Measurements from ENCODE around the gene POLE4.

The POLE4 gene

GRCh38 chr2:75002007-75002406 lies 43.6 kb downstream of the POLE4 start:
- DNase-seq: no peak

- DNase-seq: no peak
Observed at GRCh38 chr2:75003276-75003675, 44.8 kb downstream of the POLE4 start.

GRCh38 chr2:75003773-75004172 lies 45.3 kb downstream of the POLE4 start:
- DNase-seq: no peak

GRCh38 chr2:75006041-75006440 lies 47.6 kb downstream of the POLE4 start:
- no peak for DNase-seq

- no peak for DNase-seq
Observed at GRCh38 chr2:75007061-75007460, 48.6 kb downstream of the POLE4 start.

- no peak for DNase-seq
Observed at GRCh38 chr2:75007819-75008218, 49.4 kb downstream of the POLE4 start.

- DNase-seq: no peak
Observed at GRCh38 chr2:75010571-75010970, 52.1 kb downstream of the POLE4 start.

- no peak for DNase-seq
Observed at GRCh38 chr2:75012080-75012479, 53.6 kb downstream of the POLE4 start.

GRCh38 chr2:75018162-75018561 lies 59.7 kb downstream of the POLE4 start:
- DNase-seq: peak in 1 of 2 donors; percentile 12

Measured in CD4-positive, alpha-beta T cell treated with Interleukin-4 for 1 hour (primary cell).